GM21528 (cell line): ENCODE measurements around the gene PODNL1.
A peak's percentile ranks its signal among the peaks of the same experiment; 100 is the strongest.

Experiments
- ATAC-seq: cut with Tn5 transposase; IDR thresholded peaks from one replicate; pipeline ENCODE4 v1.9.1; 2021; ENCODE audit warnings: mild to moderate bottlenecking, moderate library complexity; ENCODE audit not compliant: unreplicated experiment, low FRiP score

Gene PODNL1

DNA sequence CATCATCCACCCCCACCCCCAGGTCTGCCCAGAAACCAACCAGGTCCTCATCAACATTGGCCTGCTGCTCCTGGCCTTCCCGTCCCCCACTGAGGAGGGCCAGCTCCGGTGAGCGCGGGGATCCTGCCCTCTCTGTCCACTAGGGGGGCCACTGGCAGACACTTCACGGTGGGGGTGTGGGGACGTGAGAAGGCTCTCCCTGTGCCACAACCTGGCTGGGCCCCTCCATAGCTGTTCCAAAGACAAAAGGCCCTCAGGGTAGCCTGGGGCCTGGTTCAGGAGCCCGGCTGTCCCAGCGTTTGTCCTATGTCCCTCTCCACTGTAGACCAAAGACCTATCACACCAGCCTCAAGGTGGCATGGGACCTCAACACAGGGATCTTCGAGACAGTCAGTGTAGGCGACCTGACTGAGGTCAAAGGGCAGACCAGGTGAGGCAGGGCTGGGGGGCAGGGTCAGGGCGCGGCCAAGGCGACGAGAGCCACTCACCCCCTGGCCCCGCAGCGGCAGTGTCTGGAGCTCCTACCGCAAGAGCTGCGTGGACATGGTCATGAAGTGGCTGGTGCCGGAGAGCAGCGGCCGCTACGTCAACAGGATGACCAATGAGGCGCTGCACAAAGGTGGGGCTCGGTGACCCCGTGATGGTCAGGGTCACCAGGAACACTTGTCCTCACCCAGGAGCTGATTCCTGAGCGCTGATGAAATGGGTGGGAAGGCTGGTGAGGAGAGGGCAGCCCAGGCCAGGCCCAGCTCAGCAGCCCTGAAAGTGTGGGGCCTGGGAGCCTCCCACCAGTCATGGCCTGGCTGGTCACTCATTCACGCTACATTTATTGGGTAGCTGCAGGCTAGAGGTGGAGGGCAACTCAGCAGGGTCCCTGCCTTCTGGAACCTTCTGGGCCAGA lies 22.0 kb upstream of the PODNL1 start:
- no peak for ATAC-seq

DNA sequence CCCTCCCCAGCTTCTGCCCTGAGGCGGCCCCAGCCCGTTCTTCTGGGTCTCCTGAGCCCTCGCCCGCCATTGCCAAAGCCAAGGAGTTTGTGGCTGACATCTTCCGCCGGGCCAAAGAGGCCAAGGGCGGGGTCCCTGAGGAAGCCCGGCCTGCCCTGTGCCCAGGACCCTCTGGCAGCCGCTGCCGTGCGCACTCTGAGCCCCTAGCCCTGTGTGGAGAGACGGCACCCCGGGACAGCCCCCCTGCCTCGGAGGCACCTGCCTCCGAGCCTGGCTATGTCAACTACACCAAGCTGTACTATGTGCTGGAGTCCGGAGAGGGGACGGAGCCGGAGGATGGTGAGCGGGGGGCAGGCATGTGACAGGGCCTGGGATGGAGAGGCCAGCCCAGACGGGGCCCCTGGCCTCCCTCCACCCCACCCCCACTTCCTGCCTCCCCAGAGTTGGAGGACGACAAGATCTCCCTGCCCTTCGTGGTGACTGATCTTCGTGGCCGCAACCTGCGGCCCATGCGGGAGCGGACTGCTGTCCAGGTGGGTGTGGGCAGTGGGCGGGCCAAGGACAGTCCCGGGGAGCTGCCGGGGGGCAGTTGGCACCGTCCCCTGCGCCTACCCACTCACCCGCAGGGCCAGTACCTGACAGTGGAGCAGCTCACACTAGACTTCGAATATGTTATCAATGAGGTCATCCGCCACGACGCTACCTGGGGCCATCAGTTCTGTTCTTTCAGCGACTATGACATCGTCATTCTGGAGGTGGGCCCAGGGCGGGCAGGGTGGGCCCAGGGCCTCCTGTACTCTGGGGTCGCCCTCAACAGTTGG lies 21.1 kb upstream of the PODNL1 start:
- no peak for ATAC-seq

DNA sequence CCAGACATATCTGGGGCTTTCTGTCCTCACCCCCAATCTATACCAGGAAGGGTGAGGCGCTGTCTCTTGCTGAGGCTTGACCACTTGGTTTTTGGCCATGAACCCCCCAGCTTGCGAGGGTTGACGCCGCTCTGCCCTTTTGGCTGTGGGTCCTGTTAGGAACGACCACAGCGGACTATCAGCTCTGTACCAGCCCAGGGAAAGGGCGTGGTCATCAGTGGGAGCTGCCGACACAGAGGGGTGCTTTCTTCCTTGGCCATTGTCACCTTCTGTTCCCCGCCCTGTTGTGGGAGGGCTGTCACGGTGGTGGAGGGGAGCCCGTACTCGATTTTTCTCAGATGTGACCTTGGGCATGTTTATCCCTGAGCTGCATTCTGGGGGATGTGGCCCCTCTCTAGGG lies 19.8 kb upstream of the PODNL1 start:
- ATAC-seq: no peak

DNA sequence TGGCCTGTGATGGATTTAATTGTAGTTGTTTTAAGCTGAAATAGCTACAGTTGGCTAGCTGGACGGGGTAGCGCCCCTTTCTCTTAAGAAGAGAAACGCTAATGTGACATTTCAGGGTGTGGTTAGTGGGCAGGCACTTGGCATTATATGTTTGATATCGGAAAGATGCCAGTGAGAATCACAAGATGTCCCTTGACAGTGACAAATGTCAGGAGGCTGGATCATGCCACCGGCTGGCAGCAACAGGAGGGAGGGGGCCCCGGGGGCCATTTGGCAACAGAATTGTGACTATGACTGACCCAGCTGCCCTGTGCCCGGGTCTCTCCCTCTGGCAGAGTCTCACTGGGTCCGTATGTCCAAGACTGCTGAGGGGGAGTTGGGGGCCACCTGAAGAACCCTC lies 18.8 kb upstream of the PODNL1 start:
- ATAC-seq: no peak

DNA sequence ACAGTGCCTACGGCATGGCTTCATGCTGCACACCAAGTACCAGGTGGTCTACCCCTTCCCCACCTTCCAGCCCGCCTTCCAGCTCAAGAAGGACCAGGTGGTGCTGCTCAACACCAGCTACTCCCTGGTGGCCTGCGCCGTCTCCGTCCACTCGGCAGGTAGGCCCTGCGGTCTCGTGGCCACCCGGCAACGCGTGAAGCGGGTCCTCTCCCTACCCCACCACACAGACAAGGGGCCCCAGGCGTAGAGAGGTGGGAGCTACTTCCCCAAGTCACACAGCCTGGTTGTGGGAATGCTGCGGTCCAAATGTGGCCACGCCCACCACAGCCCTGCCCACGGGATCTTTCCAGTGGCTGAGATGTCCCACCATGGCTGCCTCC lies 18.1 kb upstream of the PODNL1 start:
- no peak for ATAC-seq

DNA sequence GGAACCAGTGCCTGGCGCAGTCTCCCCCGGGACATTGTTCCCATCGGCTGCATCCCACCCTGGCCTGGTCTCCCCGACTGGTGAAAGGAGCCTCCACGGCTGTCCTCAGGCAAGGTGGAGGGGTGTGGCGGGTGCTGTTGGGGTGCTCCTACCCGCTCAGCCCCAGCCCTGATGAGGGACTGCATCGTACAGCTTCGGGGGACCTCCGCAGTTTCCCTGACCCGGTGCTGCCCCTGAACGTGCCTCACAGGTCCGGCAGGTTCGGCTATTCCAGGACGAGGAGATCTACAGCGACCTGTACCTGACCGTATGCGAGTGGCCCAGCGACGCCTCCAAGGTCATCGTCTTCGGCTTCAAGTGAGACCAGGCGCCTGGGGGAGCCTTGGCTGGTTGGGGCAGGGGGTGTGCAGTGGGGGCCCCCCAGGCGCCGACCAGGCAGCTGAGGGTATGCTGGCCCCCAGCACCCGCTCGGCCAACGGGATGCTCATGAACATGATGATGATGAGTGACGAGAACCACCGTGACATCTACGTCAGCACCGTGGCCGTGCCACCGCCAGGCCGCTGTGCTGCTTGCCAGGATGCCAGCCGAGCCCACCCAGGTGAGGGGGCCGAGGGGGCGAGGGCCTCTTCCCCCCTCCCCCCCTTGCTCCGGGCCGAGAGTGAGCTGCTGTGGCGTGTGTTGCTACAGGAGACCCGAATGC lies 17.6 kb upstream of the PODNL1 start:
- ATAC-seq: no peak

DNA sequence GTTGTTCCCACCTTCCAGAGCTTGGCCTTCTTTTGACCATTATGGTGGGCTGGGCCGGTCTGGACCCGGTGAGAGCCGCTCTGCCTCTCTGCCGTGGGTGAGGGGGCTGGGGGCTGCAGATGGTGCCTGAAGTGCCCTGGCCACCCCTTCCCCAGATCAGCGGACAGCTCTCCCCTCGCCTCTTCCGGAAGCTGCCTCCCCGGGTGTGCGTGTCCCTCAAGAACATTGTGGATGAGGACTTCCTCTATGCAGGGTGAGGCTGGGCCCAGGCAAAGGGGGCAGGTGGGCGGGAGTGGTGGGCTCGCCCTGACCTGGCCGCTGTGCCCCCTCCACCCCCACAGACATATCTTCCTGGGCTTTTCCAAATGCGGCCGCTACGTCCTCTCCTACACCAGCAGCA lies 16.0 kb upstream of the PODNL1 start:
- no peak for ATAC-seq

DNA sequence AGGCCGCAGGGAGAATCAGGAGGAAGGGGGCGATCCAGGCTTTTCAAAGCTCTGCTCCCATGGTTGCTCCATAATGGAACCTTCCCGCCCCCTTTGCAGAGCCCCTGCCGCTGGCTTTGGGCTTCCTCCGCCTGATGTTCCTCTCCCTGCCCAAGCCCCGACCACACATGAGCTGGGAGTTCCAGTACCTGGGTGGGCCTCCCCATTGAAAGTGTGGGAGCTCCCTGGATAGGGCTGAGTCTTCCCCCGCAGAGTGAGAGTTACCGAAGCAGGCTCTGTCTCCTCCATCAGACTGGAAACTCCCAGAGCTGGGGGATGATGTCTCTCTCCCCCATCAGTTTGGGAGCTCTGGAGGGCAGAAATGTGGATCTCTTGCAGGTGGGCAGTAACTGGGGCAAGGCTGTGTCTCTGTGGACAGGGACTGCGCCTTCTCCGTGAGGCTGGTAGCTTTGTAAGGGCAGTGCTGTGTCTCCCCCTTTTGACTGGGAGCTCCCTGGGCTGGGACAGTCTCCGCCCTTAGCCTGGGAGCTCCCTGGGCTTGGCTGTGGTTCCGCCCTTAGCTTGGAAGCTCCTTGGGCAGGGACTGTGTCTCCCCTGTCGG lies 14.8 kb upstream of the PODNL1 start:
- no peak for ATAC-seq

DNA sequence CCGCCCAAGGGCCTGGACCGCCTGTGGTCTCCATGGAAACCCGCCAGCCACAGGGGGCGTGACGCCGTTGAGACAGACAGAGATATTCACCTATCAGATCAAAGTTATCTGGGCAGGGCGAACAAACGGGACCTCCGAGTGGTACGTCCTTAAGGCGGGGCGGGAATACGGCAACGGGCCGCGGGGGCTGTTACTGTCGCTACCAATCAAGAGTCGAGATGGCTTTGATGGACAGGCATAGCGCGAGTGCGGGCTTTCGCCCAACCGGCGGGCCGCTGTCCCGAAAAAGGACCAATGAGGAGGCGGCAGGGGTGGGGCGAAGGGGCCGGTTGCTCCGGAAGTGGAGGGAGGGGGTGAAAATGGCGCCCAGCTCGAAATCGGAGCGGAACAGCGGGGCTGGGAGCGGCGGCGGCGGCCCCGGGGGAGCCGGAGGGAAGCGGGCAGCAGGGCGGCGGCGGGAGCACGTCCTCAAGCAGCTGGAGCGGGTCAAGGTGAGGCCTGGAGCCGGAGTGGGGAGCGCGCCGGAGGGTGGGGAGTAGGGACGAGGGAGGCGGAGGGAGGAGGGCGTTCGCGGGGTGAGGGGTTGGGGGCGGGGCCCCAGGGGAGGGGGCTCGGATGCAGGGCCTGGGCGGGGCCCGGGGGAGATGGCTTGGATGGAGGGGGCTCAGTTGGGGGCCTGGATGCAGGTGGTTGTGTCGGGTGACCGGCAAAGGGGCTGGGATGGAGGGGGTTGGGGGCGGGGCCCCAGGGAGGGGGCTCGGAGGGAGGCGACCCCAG lies 14.1 kb upstream of the PODNL1 start, which contains the start of gene DCAF15:
Gene DCAF15 (plus strand): TSS at position 356 of the 777 bp plus-strand sequence. CDS start 4 bp downstream, at position 360.
- ATAC-seq: peak; percentile 96

DNA sequence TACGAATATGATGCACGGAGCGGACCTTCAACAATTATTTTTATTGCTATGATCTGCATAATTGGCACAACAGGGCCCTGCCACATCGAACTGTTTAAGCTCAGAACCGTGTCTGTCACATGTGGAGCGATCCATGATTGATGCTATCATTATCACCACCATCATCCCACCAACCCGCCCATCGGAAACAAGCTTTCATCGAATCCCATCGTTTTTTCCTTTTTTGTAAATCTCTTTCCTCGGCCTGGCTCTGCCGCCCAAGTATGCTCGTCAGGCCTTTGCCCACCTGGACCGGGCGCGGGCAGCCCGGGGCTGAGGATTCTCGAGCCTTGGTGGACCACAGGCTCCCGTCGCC lies 13.6 kb upstream of the PODNL1 start:
- ATAC-seq: peak; percentile 2

DNA sequence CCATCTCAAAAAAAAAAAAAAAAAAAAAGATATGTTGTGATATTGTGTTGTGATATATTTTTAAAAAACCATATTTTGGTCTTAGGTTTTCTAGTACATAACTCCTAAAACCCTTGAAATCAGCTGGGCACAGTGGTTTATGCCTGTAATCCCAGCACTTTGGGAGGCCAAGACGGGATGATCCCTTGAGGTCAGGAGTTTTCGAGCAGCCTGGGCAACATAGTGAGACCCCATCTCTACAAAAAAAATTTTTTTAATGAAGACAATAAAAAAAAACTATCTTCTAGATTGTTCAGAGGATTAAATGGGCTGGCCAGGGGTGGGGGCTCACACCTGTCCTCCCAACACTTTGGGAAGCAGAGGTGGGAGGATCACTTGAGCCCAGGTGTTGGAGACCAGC lies 12.8 kb upstream of the PODNL1 start:
- no peak for ATAC-seq

DNA sequence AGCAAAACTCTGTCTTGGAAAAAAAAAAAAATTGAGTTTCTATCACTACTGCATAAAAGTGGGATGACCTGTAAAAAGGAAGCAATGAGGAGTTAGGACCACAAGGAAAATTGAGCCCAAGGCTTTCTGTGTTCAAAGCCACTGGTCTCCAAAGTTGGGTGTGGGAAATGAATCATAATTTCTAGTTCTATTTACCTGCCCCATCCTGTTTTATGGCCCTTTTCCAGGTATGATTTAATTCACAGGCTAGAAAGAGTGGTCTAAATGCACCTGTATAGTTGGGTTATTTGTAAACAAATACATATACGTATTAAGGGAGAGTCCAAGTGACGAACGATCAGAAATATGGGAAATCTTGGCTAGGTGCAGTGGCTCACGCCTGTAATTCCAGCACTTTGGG lies 8.2 kb upstream of the PODNL1 start:
- no peak for ATAC-seq

DNA sequence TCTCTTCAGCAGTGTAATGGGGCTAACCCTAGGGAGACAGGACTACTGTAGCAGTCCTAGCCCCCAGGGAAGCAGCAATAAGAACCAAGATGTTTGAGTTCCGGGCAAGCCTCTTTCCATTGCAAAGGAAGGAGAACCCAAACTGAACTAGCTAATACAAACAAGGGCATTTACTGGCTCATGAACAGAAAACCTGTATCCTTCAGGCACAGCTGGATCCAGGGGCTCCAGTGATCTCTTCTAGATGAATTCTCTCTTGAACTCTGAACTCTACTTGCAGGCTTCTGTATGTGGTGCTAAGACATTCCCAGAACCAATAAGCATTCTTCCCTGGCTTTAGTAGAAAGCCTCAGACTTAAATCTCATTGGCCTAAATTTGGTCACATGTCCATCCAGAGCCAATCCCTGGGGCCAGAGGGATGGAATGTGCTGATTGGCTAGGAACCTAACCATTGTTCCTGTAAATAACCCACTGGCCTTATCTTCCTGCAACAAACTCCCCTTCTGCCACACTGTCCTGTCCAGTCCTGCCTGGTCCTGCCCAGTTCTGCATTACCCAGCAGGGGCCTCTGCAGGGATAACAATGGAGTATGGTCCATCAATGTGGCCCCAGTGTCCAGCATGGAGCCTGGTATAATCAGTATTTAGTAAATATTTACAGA lies 3.9 kb upstream of the PODNL1 start:
- no peak for ATAC-seq

DNA sequence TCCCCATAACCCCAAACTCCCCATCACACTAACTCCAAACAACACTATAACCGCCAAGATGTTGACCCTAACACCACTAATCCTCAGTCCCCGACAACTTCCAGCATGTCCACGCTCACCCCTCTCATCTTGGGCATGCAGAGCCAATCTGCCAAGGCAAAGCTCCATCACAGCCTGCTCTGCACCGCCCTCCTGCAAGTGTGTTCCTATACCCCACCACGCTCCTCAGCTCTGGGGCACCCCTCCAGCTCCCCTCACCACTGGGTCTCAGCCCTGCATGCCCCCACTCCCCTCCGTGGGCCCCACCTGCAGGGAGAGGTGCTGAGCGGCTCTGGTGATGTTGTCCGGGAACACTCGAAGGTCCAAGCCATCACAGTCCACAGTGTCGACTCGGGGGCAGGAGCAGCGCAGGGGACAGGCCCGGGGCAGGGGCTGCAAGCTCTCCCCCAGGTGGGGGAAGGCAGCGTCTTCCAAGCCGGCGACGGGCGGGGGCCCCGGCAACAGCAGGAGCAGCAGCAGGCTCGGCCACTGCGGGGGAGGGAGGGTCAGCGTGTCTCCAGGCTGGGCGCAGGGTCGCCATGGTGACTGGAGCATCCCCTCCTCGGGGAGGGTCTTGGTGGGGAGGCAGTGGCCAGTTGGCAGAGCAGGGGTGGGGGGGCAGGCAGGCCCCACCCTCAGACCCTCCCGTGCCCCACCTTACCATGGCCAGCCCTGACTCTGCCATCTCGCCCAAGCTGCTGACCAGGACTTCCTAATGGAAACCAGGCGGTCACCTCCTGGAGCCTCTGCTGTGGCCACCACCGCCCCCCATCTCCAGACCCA lies 527 bp downstream of the PODNL1 start:
- no peak for ATAC-seq

DNA sequence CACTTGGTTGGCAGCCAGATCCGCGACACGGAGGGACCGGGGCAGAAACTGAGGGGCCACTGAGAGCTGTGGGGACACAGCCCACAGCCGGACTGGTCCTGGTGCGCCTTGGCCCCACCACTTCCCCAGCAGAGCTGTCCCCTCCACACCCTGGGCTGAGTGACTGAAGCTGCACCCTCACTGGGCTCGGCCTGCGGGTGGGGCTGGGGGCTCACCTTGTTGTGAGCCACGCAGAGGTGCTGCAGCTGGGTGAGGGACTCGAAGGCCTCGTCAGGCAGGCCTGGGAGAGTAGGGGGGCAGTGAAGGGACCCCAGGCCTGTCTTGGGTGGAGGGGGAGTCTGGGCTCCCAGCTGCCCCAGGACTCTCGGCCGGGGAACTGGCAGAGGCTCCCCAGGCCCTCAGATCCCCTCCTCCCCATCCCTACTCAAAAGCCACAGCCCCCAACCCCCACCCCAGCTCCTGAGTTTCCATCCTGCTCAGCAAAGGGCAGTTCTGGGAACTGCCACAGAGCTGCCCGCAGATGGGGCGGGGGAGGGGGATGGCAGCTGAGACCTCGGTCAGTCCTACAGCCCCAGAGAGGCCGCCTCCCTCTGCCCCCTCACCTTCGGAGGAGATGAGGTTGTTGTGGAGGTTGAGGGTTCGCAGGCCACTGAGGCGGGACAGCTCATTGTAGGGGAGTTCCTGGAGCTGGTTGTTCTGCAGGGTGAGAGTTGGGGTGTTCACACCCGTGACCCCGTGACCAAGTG lies 2.3 kb downstream of the PODNL1 start:
- no peak for ATAC-seq

DNA sequence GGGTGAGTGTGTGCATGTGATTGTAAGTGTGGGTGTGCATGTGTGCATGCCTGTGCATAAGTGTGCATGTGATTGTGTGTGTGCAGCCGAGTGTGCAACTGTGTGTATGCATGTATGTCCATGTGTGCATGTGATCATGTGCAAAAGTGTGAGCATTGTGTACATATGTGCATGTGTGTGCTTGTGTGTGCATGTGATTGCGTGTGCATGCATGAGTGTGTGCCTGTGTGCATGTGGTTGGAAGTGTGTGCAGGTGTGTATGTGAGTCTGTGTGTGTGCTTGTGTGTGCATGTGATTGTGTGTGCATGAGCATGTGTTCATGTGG lies 3.5 kb downstream of the PODNL1 start:
- no peak for ATAC-seq

DNA sequence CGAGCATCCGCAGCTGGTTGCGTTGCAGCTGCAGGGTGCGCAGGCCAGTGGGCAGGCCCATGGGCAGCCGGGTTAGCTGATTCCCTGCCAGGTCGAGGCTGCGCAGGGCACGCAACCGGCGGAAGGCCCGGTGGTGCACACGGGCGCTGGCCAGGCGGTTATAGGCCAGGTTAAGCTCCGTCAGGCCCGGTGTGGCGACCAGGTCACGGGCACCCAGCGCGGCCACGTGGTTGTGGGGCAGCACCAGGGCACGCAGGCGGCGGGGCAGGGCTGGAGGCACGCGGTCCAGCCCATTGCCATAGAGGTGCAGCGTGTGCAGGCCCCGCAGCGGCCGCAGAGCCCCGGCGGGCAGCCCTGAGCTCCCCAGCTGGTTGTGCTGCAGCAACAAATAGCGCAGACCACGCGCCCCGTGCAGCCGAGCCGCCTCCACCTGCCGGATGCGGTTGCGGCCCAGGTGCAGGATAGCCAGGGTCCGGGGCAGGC lies 5.3 kb downstream of the PODNL1 start:
- ATAC-seq: no peak

DNA sequence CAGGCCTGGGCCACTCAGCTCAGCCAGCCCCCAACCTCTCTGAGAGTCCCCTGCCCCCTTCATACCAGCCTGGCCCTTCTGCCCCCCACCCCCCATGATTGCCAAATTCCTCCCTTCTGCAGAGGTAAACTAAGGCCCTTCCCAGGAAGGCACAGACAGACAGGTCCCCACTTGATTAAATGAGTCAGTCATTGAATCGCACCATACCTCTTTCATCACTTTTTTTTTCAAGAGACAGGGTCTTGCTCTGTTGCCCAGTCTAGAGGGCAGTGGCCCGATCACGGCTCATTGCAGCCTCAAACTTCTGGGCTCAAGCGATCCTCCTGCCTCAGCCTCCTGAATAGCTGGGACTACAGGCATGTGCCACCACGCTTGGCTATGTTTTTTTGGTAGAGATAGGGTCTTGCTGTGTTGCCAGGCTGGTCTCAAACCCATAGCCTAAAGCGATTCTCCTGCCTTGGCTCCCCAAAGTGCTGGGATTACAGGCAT lies 6.0 kb downstream of the PODNL1 start:
- ATAC-seq: no peak
